BE2C (cell line): ENCODE measurements around the gene RELN.

Experiments
- DNase-seq: peaks from one replicate; pipeline ENCODE4 v3.0.0-alpha.2; 2020
- H3K27me3 ChIP-seq: fragments of 250-450 bp; sonication (Bioruptor Pico); 2 replicates; pipeline ENCODE4 v1.5.1; 2020; ENCODE audit warnings: mild to moderate bottlenecking
- H3K36me3 ChIP-seq: fragments of 250-450 bp; sonication (Bioruptor Pico); 2 replicates; pipeline ENCODE4 v1.5.1; 2020; ENCODE audit warnings: mild to moderate bottlenecking
- H3K4me1 ChIP-seq: fragments of 250-450 bp; sonication (Bioruptor Pico); 2 replicates; pipeline ENCODE4 v1.5.1; 2020
- H3K4me3 ChIP-seq: 2 replicates; pipeline ENCODE4 v1.5.1; 2011; ENCODE audit warnings: low read depth, low read length
- H3K9me3 ChIP-seq: fragments of 250-450 bp; sonication (Bioruptor Pico); 2 replicates; pipeline ENCODE4 v1.5.1; 2020
- TF ChIP-seq, protein P1 (sequence below): IDR thresholded peaks from 2 replicates; pipeline ENCODE4 v1.5.1; 2012; ENCODE audit warnings: mild to moderate bottlenecking, low read depth, low read length

Gene RELN

DNA sequence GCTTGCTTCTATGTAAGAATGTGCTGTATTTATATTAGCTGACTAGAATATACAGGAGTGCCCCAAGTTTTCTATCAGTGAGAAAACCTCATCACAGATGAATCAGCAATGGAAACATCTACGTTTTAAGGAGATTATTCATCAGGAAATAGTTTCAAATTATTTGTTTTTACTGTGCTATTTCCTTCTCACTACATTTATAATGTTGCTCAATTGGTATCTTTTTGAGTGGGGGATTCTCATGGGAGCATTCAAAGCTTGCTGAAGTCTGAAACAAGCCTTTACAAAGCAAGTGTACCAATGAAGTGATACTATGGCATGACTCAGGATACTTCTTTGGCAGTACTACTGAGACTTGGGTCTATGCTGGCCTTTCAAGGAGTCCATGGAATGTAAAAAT lies 352.4 kb downstream of the RELN start:
- Histone ChIP-seq H3K9me3 (no peaks in the 10 kb centered on the region), H3K27me3 (no peaks in the 10 kb centered on the region), H3K36me3 (peaks cover 30% of the 10 kb centered on the region), H3K4me3 (no peak overlapping the region), H3K4me1 (peaks cover 7% of the 10 kb centered on the region)
- DNase-seq: no peak
- TF ChIP-seq, protein P1, sequence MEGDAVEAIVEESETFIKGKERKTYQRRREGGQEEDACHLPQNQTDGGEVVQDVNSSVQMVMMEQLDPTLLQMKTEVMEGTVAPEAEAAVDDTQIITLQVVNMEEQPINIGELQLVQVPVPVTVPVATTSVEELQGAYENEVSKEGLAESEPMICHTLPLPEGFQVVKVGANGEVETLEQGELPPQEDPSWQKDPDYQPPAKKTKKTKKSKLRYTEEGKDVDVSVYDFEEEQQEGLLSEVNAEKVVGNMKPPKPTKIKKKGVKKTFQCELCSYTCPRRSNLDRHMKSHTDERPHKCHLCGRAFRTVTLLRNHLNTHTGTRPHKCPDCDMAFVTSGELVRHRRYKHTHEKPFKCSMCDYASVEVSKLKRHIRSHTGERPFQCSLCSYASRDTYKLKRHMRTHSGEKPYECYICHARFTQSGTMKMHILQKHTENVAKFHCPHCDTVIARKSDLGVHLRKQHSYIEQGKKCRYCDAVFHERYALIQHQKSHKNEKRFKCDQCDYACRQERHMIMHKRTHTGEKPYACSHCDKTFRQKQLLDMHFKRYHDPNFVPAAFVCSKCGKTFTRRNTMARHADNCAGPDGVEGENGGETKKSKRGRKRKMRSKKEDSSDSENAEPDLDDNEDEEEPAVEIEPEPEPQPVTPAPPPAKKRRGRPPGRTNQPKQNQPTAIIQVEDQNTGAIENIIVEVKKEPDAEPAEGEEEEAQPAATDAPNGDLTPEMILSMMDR: no peak

GRCh38 chr7:103636153-103636552 lies 353.3 kb downstream of the RELN start:
- no peak overlapping the region for H3K4me3 ChIP-seq
- H3K4me1 ChIP-seq: peaks cover 7% of the 10 kb centered on the region
- H3K36me3 ChIP-seq: peaks cover 28% of the 10 kb centered on the region
- H3K9me3 ChIP-seq: no peaks in the 10 kb centered on the region
- DNase-seq: no peak
- TF ChIP-seq, protein P1: no peak
- H3K27me3 ChIP-seq: no peaks in the 10 kb centered on the region

- Histone ChIP-seq H3K4me1 (peaks cover 4% of the 10 kb centered on the region), H3K4me3 (no peak overlapping the region), H3K36me3 (peaks cover 49% of the 10 kb centered on the region), H3K9me3 (no peaks in the 10 kb centered on the region), H3K27me3 (no peaks in the 10 kb centered on the region)
- TF ChIP-seq, protein P1: no peak
- DNase-seq: no peak
These were observed 356.5 kb downstream of the RELN start for GRCh38 chr7:103632972-103633371.

DNA sequence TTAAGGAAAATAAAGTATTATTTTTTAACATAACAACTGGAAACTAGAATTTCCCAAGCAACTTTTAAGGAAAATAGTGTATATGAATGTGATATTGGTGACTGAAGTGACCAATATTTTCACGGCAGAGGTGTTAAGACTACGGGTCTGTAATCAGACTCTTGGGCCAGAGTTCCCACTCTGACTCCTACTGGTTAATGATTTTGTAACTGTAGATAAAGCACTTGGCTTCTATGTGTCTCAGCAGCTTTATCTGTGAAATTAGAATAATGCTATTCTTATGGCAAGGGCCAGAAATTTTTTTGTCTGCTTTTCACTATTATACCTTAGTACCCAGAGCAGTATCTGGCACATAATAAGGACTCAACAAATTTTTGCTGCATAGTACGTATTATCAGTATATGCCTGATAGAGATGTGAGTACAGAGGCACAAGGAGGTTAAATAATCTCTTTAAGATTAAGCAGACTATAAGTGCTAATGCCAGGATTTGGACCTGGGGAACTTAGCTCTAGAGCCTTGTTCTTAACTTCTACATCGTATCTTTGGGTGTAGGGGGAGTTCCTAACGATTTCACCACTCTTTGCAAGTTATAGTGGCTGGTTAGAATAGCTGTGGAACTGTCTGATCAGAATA lies 357.3 kb downstream of the RELN start:
- H3K4me1 ChIP-seq: no peaks in the 10 kb centered on the region
- TF ChIP-seq, protein P1: no peak
- H3K27me3 ChIP-seq: no peaks in the 10 kb centered on the region
- DNase-seq: no peak
- H3K4me3 ChIP-seq: no peak overlapping the region
- H3K36me3 ChIP-seq: peaks cover 49% of the 10 kb centered on the region
- H3K9me3 ChIP-seq: no peaks in the 10 kb centered on the region

DNA sequence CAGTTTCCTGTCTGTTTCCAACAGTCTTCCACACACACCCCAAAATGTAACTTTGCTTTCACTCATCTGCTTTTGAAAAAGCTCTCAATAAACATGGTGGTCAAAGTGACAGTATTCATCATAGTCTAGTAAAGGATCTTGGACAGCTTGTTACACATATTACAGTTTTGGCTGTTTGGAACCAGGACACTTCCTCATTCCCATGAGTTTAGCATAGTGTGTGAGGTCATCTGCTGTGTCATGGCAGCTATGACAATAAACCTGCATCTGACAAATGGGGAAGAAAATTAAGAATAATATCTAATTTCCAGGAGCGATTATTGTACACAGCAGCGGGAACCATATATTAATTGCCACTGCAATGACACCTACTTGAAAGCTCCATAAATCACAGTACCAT lies 359.1 kb downstream of the RELN start:
- Histone ChIP-seq H3K4me1 (no peaks in the 10 kb centered on the region), H3K27me3 (no peaks in the 10 kb centered on the region), H3K36me3 (peaks cover 43% of the 10 kb centered on the region), H3K9me3 (no peaks in the 10 kb centered on the region), H3K4me3 (no peak overlapping the region)
- no peak for DNase-seq
- TF ChIP-seq, protein P1: no peak

GRCh38 chr7:103628742-103629141 lies 360.7 kb downstream of the RELN start:
- DNase-seq: no peak
- H3K4me3 ChIP-seq: no peak overlapping the region
- no peaks in the 10 kb centered on the region for H3K4me1 ChIP-seq
- no peaks in the 10 kb centered on the region for H3K27me3 ChIP-seq
- H3K9me3 ChIP-seq: no peaks in the 10 kb centered on the region
- TF ChIP-seq, protein P1: no peak
- H3K36me3 ChIP-seq: peaks cover 33% of the 10 kb centered on the region
